Activated CD4-positive, alpha-beta T cell treated with anti-CD3 and anti-CD28 coated beads, Interleukin-2, amount 50 U/mL, for 1 hour (primary cell): Measurements from ENCODE around the gene DLST.

Source experiments
- DNase-seq: peaks from one replicate; pipeline ENCODE4 v3.0.0-alpha.2; 2020

The DLST gene

DNA sequence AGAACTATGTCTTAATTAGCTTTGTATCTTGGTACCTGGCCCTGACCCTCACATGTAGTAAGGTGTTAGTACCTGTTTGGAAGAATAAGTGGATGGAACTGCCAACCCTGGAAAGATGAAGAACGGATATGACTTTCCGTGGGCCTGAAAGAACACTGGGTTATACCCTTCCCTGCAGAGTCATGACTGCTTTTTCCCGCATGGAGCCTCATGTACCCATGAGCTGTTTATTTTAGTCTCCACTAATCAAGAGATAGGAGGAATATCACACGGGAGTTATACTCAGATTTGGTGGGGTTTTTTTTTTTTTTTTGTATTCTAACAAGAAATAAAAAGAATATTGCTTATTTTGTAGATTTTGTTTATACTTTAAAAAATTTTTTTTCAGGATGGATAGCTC lies 15.9 kb downstream of the DLST start:
- DNase-seq, result no peak

DNA sequence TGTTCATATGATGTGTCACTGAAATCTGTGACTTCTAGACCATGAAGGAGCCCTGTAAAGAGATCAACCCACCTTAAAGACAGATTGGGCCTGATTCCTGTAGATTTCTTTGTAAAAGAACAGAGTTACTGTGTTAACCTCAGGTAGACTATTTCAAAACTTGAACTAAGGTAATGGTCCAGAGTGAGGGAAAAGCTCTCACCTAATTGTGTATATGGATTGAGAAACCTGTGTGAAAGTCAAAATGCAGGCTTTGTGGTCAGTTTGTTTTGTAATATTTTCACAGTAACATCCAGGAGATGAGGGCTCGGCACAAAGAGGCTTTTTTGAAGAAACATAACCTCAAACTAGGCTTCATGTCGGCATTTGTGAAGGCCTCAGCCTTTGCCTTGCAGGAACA lies 16.4 kb downstream of the DLST start:
- no peak for DNase-seq

DNA sequence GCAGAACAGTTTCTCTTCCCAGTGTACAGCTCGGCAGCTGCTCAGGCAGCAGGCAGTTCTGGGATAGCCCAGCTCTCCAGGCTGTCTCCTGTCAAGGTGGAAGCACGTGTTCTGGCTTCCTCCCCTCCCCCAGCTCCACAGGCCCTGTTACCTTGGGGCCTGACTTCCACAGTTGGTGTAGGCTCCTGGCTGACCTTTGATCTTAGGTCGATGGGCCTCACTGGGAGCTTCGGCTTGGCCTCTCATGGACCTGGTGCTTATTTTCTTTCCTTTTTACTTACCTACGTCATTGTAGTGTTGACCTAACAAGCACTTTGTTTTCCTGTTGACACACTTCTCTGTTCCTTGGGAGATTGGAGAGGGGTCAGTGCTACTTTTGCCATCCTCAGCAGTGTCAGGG lies 17.0 kb downstream of the DLST start:
- no peak for DNase-seq

DNA sequence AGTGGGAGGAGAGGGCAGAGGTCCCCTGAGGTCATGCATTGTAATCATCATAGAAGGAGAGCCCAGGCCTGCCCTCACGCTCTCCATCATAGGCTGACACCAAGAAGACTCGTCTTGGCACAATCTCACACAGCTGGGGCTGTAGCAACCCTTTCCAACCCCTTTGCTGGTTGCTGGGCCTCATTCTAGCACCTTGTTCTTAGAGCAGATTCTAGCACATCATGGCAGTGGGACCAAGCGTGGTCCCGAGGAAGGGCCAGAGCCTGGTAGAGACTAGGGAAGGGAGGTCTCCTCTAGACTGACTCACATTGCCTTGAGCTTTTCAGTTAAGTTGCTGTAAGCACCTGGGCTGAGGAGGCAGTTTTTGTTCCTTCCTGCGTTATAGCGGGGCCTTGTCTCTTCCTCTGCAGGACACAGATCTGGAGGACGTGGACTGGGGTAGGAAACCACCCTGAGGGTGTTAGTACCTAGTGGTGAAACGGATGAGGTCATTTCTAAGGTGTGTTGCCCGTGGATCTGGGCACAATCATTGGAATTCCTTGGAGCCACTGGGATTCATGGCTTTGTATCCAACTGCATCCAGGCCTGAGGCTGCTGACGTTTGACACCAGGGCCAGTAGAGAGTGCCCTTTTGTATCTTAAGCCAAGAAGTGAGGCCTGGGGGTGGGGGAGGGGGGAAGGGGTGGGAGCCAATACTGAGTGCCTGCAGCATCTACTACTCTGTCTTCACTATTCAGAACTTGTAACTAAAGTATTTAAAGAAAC lies 21.4 kb downstream of the DLST start:
- no peak for DNase-seq

DNA sequence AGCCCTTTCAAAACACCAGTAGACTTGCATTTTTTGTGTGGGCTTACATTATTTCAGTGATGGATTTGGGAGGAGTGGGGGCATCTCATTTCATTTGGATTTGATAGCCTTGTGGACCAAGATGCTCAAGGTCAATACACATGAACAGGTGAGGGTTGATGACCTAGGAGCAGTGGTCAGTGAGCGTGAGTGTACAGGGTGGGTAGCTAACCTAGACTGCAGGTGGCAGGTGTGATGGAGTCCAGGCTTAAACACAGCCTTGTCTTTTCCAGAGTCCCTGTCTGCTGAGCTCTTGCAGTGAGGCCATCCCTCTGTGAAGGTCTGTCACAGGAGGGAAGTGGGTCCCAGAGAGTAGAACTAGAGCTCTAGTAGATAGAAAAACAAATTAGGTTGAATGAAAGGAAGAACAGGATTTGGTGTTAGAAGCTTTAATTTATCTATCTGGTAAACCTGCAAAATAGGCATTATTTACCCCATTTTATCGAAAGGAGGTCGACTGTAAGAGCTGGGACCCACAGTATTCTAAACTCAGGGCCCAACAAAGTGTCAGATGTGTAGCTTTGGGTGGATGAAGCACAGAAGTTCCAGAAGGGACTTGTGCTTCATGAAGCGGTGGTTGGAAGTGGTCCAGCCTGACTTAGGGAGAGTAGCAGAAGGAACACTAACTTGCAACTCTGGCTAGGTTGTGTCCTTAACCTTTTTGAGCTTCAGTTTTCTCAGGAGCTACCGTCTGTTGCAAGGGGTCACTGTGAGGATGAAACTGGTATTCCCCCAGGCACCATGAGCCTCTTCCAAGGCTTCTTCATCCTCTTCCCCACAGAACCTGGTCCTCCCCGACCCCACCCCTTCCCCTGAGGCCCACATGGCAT lies 23.2 kb downstream of the DLST start:
- no peak for DNase-seq

DNA sequence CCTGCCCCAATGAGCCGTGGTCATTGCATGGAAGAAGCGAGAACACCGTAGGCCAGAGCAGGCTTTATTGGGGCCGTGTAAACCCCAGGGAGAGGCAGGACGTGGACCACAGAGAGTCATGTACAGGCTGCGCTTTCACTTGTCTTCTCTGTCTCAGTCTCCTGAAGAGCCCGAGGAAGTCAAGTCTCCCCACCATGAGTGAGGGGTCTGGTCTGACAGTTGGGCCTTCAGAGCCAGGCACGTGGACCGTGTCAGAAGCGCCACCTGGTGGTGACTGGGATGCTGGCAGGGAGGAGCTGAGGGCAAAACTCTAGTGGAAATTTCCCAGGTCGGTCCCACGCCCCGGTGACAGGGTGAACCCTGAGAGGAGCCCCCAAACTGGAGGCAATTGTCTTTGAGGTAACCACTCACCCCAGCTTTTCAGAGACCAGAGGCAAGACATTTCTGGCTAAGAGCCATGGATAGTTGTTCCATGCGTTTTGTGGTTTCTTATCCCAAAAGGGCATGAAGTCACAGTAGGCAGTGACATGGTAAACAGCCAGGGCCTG lies 24.0 kb downstream of the DLST start:
- peak; percentile 86 for DNase-seq

DNA sequence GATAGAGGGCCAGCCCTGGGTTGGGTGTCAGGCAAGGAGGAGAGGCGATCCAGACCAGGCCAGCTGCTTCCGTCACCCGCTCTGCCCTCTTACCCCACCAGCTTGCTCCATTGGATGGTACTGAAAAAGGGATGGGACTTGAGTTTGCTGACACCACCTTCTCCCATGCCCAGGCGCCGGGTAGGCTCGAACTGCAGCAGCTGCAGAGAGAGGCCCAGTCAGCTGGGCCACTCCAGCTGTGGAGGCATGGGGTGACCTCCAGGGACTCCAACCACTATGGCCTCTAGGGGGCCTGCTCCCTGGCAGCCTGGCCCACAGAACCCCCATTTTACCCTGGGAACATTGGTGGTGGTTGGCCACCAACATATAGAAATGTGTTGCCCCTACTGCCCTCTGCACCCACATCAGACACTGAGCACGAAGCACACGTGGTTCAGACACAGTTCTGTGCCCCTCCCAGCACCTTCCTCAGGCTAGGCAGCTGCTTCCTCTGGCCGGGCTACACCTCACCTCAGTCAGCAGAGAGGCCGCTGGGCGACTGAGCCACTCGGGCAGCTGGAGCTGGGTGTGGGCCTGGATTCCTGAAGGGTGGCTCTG lies 25.3 kb downstream of the DLST start:
- DNase-seq, result no peak

DNA sequence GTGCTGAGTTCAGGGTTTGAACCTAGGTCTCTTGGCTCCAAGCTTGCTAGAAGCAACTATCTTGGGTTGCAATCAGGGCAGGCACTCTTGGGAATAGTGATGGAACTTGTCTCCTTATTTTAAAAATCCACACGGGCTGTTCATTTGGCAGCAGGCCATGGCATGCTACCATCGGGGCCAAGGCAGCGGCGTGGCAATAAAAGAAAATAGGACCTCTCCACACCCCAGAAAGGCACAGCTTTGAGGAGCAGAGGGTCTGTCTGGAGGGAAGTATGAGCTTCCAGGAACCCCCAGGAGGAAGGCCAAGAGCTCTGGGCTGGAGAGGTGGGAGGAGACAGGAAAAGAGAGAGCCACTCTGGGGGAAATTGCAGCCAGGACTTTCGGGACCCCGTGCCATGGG lies 26.0 kb downstream of the DLST start:
- no peak for DNase-seq

DNA sequence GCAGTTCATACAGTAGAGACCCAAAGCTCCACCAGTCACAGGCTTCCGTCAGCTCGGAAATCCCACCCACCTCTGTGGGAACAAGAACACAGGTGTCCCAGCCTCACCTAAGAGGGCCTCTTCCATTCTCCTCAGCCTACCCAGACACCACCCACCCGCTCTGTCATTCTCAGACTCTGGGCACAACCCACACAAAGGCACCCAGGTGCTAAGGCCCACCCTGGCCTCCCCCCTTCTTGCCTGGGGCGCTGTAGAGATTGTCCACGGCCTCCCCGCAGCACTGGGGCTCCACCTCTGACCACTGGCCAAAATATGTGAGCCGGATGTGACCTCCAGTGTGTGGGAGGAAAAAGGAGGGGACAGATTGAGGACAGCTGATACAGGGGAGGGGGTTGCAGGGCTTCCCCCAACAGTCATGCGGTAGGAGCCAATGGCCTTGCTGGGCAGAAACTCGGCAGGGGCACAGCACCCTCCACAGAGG lies 27.2 kb downstream of the DLST start:
- DNase-seq, result no peak

DNA sequence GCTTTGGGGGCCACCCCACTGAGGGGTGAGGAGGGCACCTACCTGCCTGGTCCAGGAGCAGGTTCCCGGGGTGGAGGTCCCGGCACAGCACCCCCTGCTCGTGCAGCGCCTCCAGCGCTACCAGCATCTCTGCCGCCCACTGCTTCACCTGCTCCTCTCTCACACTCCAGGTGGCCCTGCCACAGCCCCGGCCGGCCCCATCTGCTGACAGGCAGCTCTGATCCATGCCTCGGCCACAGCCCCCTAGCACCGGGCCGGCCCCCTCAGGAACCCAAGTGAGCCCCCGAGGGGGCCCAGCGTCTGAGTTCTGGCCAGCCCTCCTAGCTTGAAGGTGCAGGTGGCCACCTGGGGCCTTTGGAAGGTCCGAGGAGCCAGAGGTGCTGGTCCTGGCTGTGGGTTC lies 27.8 kb downstream of the DLST start:
- no peak for DNase-seq

DNA sequence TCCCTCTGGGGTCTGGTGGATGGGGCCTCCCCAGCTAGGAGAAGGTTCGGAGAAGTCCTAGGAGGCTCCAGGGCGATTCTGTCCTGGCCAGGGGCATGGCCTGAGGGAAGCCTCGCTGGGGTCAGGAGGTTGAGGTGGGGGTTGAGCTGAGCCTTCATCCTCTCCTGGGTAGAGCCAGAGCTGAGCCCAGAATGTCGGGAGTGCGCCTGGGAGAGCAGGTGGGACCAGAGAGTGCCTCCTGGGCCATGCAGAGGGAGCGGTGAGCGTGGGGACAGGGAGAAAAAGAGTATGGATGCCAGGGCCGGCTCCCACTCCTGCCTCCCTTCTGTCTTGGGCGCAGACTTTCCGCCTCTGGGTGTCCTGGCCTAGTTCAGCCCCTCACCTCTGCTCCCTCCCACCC lies 28.2 kb downstream of the DLST start:
- no peak for DNase-seq

DNA sequence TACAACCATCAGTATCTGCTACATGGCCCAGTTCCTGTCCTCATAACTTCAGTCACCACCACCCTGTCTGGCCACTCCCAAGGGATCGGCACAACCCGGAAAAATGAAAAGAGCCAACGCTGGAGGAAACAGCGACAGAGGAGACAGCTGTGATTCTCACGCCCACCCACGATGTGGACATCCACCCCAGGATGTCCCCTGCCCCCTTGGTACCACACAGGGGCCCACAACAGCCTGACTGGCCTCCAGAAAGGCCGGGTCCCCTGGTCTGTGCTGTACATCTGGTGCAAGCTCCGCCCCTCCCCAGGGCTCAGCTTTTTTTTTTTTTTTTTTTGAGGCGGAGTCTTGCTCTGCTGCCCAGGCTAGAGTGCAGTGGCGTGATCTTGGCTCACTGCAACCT lies 28.8 kb downstream of the DLST start:
- no peak for DNase-seq

DNA sequence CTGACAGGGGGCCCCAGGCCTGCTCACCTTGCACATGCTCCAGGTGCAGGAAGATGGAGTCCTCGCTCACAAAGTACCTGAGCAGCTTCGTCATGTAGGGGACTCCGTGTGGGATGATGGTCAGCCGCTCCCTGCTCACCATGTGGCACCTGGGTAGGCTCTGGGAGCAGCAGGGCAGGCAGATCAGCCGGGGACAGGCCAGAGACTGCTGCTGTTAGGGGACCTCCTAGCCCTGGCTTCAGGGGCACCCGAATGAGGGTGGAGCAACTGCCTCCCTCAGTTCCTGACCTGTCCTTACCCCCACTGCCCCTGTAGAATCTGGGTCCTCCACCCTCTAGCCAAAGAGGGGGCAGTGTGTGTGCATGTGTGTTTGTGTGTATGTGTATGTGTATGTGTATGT lies 29.5 kb downstream of the DLST start:
- DNase-seq, result no peak

DNA sequence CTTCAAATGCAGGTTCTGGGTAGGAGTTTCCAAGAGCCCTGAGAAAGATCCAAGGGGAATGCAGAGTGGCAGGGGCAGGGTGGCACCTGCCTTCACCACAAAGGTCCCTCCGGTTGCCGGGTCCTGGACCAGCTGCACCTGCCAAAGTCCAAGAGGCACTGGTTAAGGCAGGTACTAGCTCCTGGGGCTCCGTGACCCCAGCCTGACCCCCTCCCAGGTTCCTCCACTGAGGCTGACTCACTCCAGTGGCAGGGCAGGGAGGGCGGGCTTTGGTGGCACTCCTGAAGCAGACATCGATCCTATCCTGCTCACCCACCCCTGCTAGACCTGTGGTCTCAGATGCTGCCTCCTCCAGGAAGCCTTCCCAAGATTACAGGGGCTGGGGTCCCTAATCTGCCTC lies 30.0 kb downstream of the DLST start:
- DNase-seq, result no peak

DNA sequence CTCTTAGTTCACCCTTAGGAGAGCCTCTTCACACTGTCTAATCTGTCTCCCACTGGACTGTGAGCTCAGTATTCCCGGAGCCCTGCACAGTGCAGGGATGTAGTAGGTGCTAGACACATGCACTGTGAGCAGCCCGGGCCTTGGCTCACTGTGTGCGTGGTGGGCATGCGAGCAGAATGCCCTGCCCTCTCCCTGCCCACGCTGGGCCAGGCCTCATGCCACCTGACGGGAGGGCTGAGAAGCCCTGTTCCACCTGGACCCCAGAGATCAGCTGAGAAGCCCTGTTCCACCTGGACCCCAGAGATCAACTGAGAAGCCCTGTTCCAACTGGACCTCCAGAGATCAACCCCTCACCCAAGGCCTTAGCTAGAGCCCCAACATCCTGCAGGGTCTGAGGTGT lies 30.4 kb downstream of the DLST start:
- no peak for DNase-seq

DNA sequence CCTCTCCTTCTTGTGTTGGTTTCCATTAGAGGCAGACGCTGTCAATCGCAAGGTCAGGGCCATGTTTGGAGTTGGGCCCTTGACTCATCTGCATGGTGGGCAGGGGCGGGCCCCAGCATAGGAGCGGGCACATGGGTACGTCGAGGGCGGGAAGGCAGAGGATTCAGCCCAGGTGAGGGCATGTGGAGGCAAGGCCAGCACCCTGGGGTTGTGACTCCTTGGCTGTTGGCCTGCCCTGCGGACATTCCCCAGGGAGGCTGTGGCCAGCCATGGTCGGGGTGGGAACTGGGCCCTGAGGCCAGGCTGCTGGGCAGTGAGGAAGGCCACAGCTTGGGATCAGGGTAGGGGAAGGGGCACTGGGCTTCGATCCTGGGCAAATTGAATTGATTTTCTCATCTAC lies 31.1 kb downstream of the DLST start:
- no peak for DNase-seq

DNA sequence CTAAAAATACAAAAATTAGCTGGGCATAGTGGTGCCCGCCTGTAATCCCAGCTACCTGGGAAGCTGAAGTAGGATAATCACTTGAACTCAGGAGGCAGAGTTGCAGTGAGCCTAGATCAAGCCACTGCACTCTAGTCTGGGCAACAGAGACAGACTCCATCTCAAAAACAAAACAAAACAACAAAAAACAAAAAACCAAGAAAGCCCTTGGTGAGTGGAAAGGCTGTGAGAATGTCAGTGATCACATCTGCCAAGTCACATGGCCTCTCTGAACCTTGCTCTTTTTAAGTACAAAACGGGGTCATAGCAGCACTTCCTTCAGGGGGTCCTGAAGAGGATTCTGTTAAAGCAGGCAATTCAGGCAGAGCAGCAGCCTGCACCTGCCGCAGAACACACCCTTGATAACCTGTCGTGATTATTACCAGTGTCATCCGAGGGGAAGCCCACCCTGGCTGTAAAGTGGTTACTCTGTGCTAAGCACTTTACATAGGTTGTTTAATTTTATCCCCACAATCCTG lies 31.7 kb downstream of the DLST start:
- DNase-seq, result no peak

DNA sequence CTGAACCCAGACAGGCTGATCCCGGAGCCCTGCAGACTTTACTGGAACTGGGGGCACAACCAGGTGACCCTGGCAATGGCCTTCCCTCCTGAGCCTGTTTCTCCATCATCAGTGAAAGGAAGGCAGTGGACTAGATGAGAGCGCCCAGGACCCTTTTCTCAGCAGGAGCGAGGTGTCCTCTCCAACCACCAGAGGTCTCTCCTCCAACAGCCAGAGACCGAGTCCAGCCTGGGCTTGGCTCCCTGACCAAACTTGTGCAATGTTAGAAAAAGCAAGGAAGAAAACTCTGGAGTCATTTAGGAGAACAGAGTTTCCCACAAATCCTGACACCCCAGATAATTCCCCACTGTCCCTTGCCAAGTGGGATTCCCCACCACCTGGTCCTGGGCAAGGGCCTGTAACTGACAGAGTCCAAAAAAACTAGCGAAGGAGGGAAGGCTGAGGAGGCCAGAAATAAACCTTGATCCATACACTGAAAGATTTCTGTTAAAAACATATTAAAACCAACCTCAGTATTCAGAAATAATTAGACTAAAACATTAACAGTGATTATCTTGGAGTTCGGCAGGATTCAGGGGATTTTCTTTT lies 32.4 kb downstream of the DLST start:
- no peak for DNase-seq

DNA sequence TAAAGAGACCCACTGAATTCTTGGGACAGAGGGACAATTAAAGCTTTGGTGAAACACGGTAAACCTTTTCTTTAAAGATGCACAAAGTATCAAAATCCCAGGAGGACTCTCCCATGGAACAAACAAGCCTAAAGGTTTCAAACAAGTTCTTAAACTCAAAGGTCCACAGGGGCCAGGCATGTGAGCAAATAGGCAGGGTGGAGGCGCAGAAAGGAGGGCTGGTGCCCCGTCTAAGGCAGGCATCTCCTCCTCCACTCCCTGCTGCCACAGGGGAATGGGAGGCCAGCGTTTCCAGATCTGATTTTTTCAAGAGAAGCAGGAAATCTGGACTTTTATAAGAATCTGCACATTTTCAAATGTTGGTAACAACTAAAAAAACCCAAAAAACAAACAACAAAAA lies 33.7 kb downstream of the DLST start:
- no peak for DNase-seq

DNA sequence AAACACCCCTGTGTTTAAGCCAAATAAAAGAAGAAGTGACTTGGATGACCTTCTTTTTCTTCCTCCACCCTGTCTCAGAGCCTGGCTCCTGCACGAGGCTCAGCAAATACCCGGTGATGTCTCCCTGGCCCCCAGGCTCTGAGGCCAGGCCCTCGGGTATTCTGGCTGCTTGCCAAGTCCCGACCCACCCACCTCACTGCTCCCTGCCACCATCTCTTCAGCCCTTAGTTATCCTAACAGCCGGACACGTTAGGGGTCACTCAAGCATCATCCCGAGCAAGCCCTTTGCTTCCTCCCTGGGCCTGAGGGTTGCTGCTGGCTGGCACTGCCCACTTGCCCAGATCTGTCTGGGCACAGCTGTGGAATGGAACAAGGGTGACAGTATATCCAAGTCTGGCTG lies 34.1 kb downstream of the DLST start:
- DNase-seq, result no peak

DNA sequence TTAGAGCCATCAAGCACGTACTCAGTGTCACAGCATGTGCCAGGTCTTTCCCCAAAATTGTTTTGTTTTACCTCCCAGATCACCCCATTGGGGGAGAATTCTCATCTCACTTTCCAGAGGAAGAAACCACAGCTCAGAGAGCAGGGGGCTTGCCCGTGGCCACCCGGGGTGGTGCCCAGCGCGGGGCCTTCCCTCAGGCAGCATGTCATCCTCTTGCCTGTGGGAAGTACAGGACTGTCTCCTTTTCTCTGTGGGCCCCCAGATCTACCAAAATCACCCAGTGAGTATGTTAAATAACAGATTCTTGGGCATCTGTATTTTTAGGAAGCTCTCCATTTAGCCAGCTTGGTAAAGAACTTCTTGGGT lies 35.4 kb downstream of the DLST start:
- no peak for DNase-seq

DNA sequence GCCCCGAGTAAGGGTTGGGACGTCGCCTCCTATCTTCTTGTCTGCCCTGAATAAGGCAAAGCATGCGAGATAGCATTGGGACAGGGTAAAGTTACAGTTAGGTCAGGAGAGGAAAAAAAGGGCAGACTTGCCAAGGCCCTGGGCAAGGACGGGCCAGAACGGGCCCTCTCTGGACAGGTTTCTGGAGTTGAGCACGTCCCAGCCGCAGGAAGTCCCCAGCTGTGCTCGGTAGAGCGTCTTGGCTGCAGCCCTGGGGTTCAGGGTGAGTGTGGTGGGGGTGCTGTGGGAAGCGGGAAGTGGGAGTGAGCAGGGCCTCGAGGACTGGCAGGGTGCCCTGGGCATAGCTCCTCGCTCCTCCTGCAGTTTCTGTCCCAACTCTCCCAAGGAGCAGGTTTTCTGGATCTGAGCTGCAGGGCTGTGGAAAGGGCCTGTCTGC lies 35.9 kb downstream of the DLST start:
- no peak for DNase-seq

DNA sequence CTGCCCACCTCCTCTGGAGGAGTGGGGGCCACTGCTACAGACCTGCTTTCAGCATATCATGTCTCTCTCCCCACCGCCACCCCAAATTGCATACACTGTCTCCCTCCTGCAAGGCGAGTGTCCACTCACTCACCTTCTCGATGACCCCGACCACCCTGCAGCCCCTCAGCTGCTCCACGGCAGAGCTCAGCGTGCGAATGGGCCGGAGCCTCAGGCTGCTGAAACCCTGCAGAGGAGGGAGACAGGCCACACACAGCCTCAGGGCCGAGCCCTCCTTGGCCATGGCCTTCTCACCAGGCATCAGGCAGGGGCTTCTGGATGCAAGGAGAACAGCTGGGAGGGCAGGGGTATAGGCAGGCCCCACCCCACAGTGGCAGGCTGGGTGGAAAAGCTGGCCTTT lies 36.7 kb downstream of the DLST start:
- no peak for DNase-seq
